ENCODE measurements around the gene TUFT1. TPM values are rescaled to one million over a fixed set of nuclear protein-coding genes. Genes with fewer than 3 reads are reported as not detected.
A peak's percentile ranks its signal among the peaks of the same experiment; 100 is the strongest.
"Not testable (repeated sequence)": the region's sequence is repeated elsewhere in the genome, so short reads cannot be mapped to it uniquely, and the experiment has no call there.

Gene TUFT1
- polyA plus RNA-seq, 3 donors from 2014 or later = 0.83 to 4.2 (median 1.3) TPM

DNA sequence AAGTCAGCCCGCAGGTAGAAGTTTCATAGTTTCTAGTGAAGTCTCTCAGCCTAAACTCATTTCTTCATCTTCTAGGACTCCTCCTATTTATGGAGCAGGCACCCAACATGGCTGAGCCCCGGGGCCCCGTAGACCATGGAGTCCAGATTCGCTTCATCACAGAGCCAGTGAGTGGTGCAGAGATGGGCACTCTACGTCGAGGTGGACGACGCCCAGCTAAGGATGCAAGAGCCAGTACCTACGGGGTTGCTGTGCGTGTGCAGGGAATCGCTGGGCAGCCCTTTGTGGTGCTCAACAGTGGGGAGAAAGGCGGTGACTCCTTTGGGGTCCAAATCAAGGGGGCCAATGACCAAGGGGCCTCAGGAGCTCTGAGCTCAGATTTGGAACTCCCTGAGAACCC lies 21.7 kb upstream of the TUFT1 start:
- H3K36me3 Mint-ChIP-seq = no peaks in the 10 kb centered on the region
- H3K4me1 Mint-ChIP-seq = peaks cover 3 to 4% of the 10 kb centered on the region in 2 donors
- H3K9me3 Mint-ChIP-seq = no peaks in the 10 kb centered on the region
- no peak for DNase-seq
- no peak overlapping the region for H3K27ac Mint-ChIP-seq
- no peak overlapping the region for H3K4me3 Mint-ChIP-seq
- peaks cover under 1 to 7% (median 3%) of the 10 kb centered on the region in 3 donors for H3K27me3 Mint-ChIP-seq (ENCODE audit: low read depth in 3 of 3)

DNA sequence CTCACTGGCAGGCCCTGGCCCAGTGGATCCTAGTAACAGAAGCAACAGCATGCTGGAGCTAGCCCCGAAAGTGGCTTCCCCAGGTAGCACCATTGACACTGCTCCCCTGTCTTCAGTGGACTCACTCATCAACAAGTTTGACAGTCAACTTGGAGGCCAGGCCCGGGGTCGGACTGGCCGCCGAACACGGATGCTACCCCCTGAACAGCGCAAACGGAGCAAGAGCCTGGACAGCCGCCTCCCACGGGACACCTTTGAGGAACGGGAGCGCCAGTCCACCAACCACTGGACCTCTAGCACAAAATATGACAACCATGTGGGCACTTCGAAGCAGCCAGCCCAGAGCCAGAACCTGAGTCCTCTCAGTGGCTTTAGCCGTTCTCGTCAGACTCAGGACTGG lies 21.2 kb upstream of the TUFT1 start:
- peaks cover 0 to 9% (median 3%) of the 10 kb centered on the region in 3 donors for H3K27me3 Mint-ChIP-seq (ENCODE audit: low read depth in 3 of 3)
- no peak overlapping the region for H3K4me3 Mint-ChIP-seq
- no peaks in the 10 kb centered on the region for H3K9me3 Mint-ChIP-seq
- no peak for DNase-seq
- H3K36me3 Mint-ChIP-seq = no peaks in the 10 kb centered on the region
- no peak overlapping the region for H3K27ac Mint-ChIP-seq
- H3K4me1 Mint-ChIP-seq = no peaks in the 10 kb centered on the region

DNA sequence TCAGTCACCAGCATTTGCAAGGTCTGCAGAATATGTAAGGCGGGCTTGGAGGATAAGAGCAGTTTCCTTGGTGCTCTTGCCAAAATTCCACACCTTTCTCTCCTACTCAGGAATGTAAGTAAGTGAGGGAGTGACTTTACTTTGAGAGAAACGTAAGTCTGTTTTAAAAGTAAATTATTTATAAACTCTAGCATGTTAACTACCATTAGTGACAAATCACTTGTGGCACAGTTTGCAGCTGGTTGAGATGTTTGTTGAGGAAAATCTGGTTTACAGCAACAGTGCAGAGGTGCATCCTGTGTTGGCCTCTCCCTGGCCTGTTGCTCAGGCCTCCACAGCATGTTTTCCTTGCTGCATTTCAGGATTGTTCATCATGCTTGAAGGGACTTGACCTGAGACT lies 20.4 kb upstream of the TUFT1 start:
- H3K4me3 Mint-ChIP-seq = no peak overlapping the region
- no peaks in the 10 kb centered on the region for H3K9me3 Mint-ChIP-seq
- H3K4me1 Mint-ChIP-seq = no peaks in the 10 kb centered on the region
- no peaks in the 10 kb centered on the region for H3K36me3 Mint-ChIP-seq
- DNase-seq = no peak
- no peak overlapping the region for H3K27ac Mint-ChIP-seq
- H3K27me3 Mint-ChIP-seq (ENCODE audit: low read depth in 3 of 3) = peaks cover 0 to 9% (median 5%) of the 10 kb centered on the region in 3 donors

DNA sequence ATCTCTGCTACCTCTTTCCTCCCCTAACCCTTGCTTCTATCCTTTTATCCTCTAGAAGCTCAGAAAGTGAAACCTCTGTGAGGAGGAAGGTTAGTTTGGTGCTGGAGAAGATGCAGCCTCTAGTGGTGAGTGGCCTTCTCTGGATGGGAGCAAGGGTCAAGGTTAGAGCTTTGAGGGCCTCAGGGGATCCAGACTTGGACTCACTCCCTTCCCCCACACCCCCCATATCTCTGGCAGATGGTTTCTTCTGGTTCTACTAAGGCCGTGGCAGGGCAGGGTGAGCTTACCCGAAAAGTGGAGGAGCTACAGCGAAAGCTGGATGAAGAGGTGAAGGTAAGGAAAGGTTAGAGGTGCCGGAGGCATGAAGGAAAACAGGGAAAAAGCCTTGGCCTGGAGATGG lies 19.8 kb upstream of the TUFT1 start:
- no peak for DNase-seq
- peaks cover 0 to 8% (median 5%) of the 10 kb centered on the region in 3 donors for H3K27me3 Mint-ChIP-seq (ENCODE audit: low read depth in 3 of 3)
- no peaks in the 10 kb centered on the region for H3K9me3 Mint-ChIP-seq
- H3K4me1 Mint-ChIP-seq = no peaks in the 10 kb centered on the region
- H3K4me3 Mint-ChIP-seq = no peak overlapping the region
- no peak overlapping the region for H3K27ac Mint-ChIP-seq
- no peaks in the 10 kb centered on the region for H3K36me3 Mint-ChIP-seq

DNA sequence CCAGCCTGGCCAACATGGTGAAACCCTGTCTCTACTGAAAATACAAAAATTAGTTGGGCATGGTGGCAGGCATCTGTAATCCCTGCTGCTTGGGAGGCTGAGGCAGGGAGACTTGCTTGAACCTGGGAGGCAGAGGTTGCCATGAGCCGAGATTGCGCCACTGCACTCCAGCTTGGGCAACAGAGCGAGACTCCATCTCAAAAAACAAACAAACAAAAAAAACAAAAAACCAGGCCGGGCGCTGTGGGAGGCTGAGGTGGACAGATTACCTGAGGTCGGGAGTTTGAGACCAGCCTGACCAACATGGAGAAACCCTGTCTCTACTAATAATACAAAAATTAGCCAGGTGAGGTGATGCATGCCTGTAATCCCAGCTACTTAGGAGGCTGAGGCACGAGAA lies 17.7 kb upstream of the TUFT1 start:
- not testable (repeated sequence) for H3K27ac Mint-ChIP-seq; H3K4me3 Mint-ChIP-seq; H3K9me3 Mint-ChIP-seq; H3K4me1 Mint-ChIP-seq; H3K36me3 Mint-ChIP-seq; DNase-seq; H3K27me3 Mint-ChIP-seq (ENCODE audit: low read depth in 3 of 3)

DNA sequence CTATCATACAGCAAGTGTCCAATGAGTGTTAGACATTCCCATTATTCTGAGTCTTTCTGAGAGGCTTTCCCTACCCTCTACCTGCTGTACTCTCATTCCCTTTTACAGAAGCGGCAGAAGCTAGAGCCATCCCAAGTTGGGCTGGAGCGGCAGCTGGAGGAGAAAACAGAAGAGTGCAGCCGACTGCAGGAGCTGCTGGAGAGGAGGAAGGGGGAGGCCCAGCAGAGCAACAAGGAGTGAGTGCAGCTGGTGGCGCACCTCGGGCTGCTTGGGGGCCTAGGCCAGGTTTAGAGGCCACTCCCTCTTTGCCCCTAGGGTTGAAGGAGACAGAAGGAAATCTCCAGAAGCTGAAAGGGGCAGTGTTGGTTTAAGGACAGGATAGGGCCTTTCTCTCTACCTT lies 16.8 kb upstream of the TUFT1 start:
- peaks cover 0 to 6% (median 5%) of the 10 kb centered on the region in 3 donors for H3K27me3 Mint-ChIP-seq (ENCODE audit: low read depth in 3 of 3)
- no peak for DNase-seq

DNA sequence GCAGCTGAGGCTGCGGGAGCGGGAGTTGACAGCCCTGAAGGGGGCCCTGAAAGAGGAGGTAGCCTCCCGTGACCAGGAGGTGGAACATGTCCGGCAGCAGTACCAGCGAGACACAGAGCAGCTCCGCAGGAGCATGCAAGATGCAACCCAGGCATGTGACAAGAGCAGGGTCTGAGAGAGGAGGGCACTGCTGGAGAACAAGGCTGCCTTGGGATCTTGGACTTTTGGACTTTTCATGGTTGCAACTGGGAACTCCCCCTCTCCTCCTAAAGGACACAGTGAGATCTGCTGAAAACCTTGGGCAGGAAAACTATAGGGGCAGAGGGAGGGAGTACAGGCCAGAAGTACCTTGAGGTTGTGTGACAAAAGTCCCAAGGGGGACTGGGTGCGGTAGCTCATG lies 15.4 kb upstream of the TUFT1 start:
- Mint-ChIP-seq H3K36me3 (no peaks in the 10 kb centered on the region), H3K27me3 (ENCODE audit: low read depth in 3 of 3) (peaks cover 4 to 6% (median 5%) of the 10 kb centered on the region in 3 donors), H3K9me3 (no peaks in the 10 kb centered on the region), H3K4me3 (no peak overlapping the region), H3K4me1 (no peaks in the 10 kb centered on the region), H3K27ac (no peak overlapping the region)
- DNase-seq = no peak

More for the DNA sequence above, 16.8 kb upstream of the TUFT1 start:
- Mint-ChIP-seq H3K9me3 (no peaks in the 10 kb centered on the region), H3K4me1 (no peaks in the 10 kb centered on the region), H3K27ac (no peak overlapping the region), H3K4me3 (no peak overlapping the region), H3K36me3 (no peaks in the 10 kb centered on the region)

DNA sequence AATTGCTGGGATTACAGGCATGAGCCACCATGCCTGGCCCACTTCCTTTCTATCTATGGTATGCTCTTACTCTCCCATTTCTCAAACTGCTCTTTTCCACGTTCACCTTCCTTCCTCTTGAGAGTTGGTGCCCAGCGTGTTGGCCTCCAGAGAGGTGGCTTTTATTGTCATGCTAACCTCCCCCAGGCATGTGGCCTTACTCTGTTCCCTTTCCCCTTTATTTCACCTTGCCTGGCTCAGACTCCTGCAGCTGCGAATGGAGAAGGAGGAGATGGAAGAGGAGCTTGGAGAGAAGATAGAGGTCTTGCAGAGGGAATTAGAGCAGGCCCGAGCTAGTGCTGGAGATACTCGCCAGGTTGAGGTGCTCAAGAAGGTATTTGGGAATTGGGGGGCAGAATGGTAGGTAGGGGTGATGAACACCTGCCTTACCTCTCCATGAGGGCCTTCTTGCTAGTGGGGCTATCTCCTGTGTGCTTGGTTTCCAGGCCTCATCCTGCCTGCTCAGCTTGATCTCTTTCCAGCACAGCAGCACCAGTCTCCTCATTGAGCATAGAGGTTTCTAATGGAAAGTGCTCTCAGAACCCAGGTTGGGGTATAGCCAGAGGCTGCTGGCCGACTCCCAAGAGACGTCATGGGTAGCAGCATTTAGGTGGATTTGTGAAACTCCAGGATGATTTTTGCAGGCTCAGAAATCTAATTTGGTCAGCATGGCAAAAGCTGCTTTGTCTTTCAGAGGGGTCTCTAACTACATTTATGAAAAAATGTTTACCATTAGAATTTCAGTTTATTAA lies 13.2 kb upstream of the TUFT1 start:
- Mint-ChIP-seq H3K4me3 (no peak overlapping the region), H3K27ac (no peak overlapping the region), H3K9me3 (no peaks in the 10 kb centered on the region), H3K36me3 (no peaks in the 10 kb centered on the region), H3K27me3 (ENCODE audit: low read depth in 3 of 3) (peaks cover 4 to 6% (median 5%) of the 10 kb centered on the region in 3 donors), H3K4me1 (no peaks in the 10 kb centered on the region)
- no peak for DNase-seq

DNA sequence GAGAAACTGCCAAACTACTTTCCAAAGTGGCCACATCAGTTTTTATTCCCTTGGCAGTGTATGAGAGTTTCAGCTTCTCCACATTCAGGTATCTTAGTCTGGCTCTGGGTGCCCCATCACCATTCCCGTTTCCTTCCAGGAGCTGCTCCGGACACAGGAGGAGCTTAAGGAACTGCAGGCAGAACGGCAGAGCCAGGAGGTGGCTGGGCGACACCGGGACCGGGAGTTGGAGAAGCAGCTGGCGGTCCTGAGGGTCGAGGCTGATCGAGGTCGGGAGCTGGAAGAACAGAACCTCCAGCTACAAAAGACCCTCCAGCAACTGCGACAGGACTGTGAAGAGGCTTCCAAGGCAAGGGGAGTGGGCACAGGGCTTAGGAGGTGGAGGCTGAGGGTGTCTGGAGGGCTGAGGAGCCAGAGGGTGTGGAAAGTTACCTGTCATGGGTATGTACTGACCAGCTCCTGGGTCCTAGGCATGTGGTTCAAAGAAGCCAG lies 10.9 kb upstream of the TUFT1 start:
- Mint-ChIP-seq H3K9me3 (no peaks in the 10 kb centered on the region), H3K36me3 (no peaks in the 10 kb centered on the region), H3K4me3 (no peak overlapping the region), H3K27me3 (ENCODE audit: low read depth in 3 of 3) (peaks cover 2 to 5% (median 4%) of the 10 kb centered on the region in 3 donors), H3K27ac (no peak overlapping the region), H3K4me1 (no peaks in the 10 kb centered on the region)
- no peak for DNase-seq

DNA sequence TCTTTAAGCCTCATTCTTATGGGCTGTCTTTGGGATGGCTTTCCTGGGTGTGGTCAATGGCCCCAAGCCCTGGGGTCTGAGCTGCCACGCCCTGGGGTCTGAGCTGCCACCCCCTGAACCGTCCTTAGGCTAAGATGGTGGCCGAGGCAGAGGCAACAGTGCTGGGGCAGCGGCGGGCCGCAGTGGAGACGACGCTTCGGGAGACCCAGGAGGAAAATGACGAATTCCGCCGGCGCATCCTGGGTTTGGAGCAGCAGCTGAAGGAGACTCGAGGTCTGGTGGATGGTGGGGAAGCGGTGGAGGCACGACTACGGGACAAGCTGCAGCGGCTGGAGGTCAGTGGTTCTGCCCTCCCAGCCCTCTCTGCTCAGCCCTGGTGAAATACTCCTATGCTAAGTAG lies 10.3 kb upstream of the TUFT1 start:
- H3K36me3 Mint-ChIP-seq = no peaks in the 10 kb centered on the region
- DNase-seq = no peak
- peaks cover 0 to 5% (median 4%) of the 10 kb centered on the region in 3 donors for H3K27me3 Mint-ChIP-seq (ENCODE audit: low read depth in 3 of 3)
- H3K4me3 Mint-ChIP-seq = no peak overlapping the region
- H3K27ac Mint-ChIP-seq = no peak overlapping the region
- H3K4me1 Mint-ChIP-seq = no peaks in the 10 kb centered on the region
- no peaks in the 10 kb centered on the region for H3K9me3 Mint-ChIP-seq

DNA sequence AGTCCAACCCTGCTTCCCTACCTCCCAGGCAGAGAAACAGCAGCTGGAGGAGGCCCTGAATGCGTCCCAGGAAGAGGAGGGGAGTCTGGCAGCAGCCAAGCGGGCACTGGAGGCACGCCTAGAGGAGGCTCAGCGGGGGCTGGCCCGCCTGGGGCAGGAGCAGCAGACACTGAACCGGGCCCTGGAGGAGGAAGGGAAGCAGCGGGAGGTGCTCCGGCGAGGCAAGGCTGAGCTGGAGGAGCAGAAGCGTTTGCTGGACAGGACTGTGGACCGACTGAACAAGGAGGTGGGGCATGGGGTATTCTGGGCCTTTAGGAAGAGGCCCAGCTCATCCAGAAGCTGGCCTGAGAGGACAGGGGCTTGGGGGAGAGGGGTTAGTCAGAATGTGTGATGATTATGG lies 9.6 kb upstream of the TUFT1 start:
- no peak for DNase-seq
- H3K9me3 Mint-ChIP-seq = no peaks in the 10 kb centered on the region

DNA sequence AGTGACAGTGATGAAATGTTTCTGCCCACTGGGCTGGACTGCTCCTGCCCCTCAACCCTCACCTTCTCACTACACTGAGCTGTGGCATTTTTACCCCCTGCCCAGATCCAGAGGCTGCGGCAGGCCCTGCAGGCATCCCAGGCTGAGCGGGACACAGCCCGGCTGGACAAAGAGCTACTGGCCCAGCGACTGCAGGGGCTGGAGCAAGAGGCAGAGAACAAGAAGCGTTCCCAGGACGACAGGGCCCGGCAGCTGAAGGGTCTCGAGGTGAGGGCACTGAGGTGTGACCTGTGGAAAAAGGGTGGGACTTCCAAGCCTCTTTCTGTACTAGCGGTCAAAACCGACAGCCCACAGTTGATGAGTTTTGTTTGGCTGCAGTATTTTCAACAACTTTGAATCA lies 6.2 kb upstream of the TUFT1 start:
- Mint-ChIP-seq H3K27me3 (ENCODE audit: low read depth in 3 of 3) (peaks cover 0 to 8% (median 4%) of the 10 kb centered on the region in 3 donors), H3K36me3 (no peaks in the 10 kb centered on the region)
- DNase-seq = no peak

More for the DNA sequence above, 9.6 kb upstream of the TUFT1 start:
- Mint-ChIP-seq H3K27me3 (ENCODE audit: low read depth in 3 of 3) (peaks cover 0 to 6% (median 4%) of the 10 kb centered on the region in 3 donors), H3K4me1 (no peaks in the 10 kb centered on the region), H3K27ac (no peak overlapping the region), H3K36me3 (no peaks in the 10 kb centered on the region), H3K4me3 (no peak overlapping the region)

DNA sequence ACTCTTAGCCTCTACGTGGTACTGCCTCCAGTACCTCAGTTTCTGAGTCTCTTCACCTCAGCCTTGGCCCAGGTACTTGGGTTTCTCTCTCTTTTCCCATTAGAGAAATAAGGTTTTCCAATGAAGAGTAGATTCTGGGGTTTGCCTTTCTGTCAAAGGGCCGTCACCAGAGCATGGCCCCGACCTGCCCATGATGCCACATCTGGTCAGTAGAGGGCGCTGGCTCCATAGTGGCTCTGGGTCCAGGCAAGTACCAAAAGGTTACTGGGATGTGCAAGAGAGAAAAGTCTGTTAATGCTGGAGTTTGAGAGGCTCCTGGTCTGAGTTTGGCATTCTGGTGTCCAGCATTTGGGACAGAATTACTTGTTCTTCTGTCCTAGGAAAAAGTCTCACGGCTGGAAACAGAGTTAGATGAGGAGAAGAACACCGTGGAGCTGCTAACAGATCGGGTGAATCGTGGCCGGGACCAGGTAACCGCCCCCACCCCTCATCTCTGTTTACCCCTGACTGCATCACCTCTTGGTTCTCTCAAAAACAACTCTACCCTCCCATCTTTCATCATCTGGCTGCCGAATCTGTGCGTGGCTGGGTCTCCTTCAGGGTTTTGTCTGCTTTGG lies 5.3 kb upstream of the TUFT1 start:
- H3K27ac Mint-ChIP-seq = no peak overlapping the region
- peaks cover 0 to 8% (median 0%) of the 10 kb centered on the region in 3 donors for H3K27me3 Mint-ChIP-seq (ENCODE audit: low read depth in 3 of 3)
- no peaks in the 10 kb centered on the region for H3K9me3 Mint-ChIP-seq
- H3K4me1 Mint-ChIP-seq = peaks cover 1 to 3% of the 10 kb centered on the region in 2 donors
- DNase-seq = peak; percentile 39 to 56 (median 44)
- no peaks in the 10 kb centered on the region for H3K36me3 Mint-ChIP-seq
- no peak overlapping the region for H3K4me3 Mint-ChIP-seq

More for the DNA sequence above, 6.2 kb upstream of the TUFT1 start:
- H3K4me1 Mint-ChIP-seq = no peaks in the 10 kb centered on the region
- no peaks in the 10 kb centered on the region for H3K9me3 Mint-ChIP-seq
- H3K4me3 Mint-ChIP-seq = no peak overlapping the region
- H3K27ac Mint-ChIP-seq = no peak overlapping the region
